Measurements from ENCODE around the gene PIGS.

The PIGS gene

DNA sequence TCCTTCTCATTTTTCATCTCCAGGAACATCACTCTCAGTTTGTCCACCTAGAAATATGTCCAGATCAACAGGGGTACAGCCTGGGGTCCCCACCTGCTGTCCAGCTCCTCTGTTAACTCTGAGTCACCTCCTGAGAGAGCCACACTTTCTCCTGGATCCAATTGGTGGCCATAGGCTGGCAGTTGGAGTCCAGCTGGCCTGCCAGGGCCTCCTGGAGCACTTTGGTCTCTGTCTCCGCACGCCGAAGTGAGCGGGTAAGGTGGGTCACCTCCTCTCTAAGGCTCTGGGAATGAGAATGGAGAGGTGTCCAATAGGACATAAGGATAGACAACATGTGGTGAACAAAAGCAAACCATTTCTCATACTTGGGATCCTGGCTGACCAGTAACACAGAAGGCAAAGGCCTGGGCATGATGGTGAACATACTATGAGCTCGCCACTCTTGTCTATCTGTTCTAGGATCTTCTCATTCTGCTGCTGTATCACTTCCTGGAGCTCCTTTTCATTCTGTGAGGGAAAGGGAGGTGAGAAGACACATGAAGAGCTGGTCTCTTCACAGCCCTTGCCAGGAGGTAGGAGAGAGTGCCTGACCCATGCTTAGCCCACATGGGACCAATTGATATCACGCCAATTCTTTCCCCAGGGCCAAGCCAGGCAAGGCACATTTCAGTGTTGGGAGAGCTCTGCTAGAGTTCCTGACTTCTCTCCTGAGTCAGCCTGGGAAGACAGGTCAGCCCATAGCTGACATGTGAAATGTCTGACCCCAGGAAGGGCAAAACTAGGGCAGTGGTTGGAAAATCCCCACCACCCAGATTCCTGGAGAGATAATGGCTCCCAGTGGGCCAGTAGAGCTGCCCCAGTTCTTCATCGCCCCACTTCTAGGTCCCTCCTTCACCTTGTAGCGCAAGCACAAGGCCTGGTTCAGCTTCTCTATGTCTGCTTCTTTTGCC lies 7.2 kb upstream of the PIGS start:
- no peak for DNase-seq

GRCh38 chr17:28577466-28577824 lies 6.1 kb upstream of the PIGS start:
- DNase-seq = no peak

GRCh38 chr17:28576758-28577465 lies 5.6 kb upstream of the PIGS start, which contains the start of gene ALDOC:
Gene ALDOC, minus strand, starts transcription at chr17:28576895. Its CDS starts 1,363 bp downstream, at chr17:28575532.
- DNase-seq = peak; percentile 90 to 97 (median 96)

- peak in 1 of 6 experiments; percentile 27 for DNase-seq
Observed at GRCh38 chr17:28576016-28576415, 4.7 kb upstream of the PIGS start.

DNA sequence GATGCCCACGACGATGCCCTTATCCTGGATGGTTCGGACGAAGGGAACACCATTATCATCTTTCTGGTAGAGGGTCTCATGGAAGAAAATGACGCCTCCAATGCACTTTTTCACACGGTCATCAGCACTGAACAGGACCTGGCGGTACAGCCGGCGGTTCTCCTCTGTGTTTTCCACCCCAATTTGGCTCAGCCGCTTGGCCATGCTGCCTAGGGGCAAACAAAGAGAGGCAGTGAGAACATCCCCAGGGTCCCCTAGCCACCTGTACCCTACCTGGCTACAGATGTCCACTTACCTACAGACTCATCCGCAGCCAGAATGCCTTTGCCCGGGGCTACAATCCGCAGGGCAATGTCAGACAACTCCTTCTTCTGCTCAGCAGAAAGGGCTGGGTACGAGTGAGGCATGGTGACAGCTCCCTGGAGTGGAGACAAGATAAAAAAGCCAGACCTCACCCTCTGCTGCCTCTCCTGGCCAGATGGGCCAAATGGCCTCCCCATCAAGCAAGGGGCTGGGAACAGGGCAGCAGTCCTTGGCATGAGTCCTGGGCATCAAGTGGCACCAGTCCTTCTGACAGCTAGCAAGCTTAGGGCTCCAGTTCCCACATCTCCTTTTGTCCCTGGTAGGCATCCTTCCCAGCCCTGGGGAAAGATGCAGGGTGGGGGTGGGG lies 3.9 kb upstream of the PIGS start:
- no peak for DNase-seq

- peak in 1 of 6 experiments; percentile 8 for DNase-seq
Observed at GRCh38 chr17:28574526-28574925, 3.2 kb upstream of the PIGS start.

DNA sequence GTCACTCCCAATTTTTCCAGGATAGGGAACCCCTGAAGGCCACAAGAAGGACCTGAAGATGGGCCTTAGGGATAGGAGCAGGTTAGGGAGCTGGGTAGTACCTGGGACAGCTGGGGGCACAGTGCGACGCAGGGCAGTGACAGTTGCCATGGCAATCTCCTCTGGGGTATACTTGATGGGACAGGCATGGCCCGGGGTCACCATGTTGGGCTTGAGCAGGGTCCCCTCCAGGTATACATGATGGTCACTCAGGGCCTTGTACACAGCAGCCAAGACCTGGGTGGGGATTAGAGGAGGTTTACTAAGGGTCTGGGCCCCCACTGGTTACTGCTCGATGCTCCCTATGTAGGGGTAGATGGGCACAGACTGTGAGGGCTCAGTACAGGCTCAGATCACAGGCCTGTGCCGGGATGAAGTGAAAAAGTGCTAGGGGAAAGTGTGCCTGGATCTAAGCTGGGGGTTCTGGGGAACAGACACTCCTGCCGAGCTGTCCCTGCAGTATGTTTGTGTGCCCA lies 2.7 kb upstream of the PIGS start:
- no peak for DNase-seq

GRCh38 chr17:28573521-28573920 lies 2.2 kb upstream of the PIGS start:
- no peak for DNase-seq

GRCh38 chr17:28573040-28573380 lies 1.7 kb upstream of the PIGS start:
- no peak for DNase-seq

DNA sequence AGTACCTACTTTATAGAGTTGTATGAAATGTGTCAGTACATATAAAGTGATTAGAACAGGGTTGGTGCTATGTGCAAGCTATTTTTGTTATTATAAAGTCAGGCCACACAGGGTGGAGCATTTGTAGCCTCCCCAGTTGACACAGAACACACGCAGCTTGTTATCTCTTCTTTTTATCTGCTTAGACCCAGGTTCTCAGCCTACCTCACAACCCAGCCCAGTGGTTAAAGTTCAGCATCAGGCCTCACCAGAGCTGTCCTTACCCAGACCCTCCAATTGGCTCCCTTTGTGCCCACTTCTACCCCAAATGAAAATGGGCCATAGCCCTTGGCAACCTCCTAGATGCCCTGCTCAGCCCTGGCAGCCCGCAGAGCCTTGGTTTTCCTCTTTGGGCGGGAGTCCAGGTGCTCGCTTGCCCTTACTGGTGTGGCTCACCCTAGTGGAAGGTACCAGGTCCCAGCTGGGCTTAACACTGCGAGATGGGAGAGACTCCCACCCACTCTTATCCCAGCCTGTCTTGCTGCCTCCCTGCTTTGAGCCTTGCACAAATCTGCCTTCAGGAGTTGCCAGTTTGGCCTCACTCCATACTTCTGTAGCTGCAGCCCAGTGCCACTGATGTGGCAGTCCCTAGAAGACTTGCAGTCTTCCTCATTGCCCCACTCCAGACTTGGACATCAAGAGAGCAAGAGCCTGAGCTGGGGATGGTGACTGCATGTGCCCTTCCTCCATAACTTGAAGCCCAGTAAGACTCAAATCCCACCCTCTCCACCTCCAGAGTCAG lies 1.1 kb upstream of the PIGS start:
- DNase-seq = no peak

GRCh38 chr17:28570716-28571360 lies 486 bp downstream of the PIGS start:
- peak in 5 of 6 experiments; percentile 21 to 59 (median 53) for DNase-seq

DNA sequence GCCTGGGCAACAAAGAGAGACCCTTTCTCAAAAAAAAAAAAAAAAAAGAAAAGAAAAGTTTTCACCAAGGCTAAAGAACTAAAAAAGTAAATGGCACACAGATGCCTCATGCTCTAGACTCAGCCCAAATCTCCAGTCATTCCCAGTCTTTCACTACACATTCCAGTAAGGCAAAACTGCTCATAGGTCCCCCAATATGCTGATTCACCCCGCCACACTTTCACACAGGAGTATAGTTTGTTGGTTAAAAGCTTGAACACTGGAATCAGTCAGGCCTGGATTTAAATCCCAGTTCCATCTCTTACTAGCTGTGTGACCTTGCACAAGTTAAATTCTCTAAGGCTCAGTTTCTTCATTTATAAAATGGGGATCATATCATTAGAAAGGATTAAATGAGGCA lies 1.9 kb downstream of the PIGS start:
- DNase-seq = no peak

- DNase-seq = no peak
Observed at GRCh38 chr17:28567604-28568003, 3.7 kb downstream of the PIGS start.

- DNase-seq = no peak
Observed at GRCh38 chr17:28563475-28563874, 7.8 kb downstream of the PIGS start.

DNA sequence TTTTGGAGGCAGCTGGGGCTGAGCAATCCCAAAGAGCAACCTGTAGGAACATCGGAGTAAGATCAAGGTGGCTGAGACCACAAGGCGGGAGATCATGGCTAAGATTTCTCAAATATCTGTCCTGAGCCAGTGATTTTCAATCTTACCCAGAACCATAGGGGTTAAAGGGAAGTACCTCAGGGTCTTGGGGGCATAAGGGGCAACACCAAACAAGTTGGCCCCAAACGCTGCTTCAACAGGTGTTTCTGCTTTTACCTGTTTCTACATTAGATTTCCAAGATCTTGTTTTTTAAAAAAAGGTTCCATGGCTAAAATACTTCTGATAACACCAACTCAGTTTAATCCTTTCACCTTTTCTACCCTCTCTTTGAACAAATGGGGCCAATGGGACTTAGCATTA lies 16.3 kb downstream of the PIGS start:
- DNase-seq = no peak

GRCh38 chr17:28554565-28554964 lies 16.8 kb downstream of the PIGS start:
- no peak for DNase-seq

- DNase-seq = no peak
Observed at GRCh38 chr17:28553000-28553505, 18.3 kb downstream of the PIGS start.

- peak; percentile 47 to 82 (median 74) for DNase-seq
Observed at GRCh38 chr17:28552176-28552999, 18.9 kb downstream of the PIGS start, which contains the start of gene UNC119. Gene UNC119, minus strand, starts transcription at chr17:28552624. Its CDS starts 67 bp downstream, at chr17:28552557.

DNA sequence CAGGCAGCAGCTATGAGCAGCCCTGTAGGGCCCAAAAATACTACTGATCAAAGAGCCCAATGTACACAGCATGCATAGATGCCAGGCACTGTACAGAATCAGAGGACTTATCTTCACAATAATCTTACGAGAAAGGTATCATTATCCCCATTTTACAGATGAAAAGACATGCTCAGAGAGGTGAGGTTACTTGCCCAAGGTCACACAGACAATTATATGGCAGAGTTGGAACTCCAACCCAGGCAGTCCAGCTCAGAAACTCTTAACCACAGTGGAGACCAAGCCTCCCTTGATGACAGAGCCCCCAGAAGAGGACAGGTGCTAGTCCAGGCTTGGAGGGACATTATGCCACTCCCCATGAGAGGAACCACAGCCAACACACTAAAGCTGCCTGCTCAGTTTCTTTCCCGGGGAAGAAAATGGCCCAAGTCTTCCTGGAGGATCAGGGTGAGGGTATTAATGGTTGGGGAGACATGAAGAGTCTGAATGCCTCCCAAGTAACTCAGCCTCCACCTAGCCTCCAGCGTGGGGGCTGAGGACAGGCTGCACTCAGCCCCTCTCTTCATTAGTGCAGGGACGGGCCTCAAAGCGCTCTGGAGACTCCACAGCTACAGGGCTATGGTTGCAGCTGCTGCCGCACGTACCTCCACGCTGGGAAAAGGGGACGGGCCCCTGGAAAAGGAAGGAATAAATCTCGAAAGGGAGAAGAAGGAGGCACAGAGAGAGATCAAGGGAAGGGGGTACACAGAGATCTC lies 19.7 kb downstream of the PIGS start:
- peak in 3 of 6 experiments; percentile 23 to 32 (median 27) for DNase-seq

GRCh38 chr17:28550858-28551257 lies 20.5 kb downstream of the PIGS start:
- DNase-seq = no peak

Data from stimulated activated naive CD4-positive, alpha-beta T cell (primary cell).